Common myeloid progenitor, CD34-positive (primary cell): ENCODE results near the gene PLA2G4B.

Experiments
- CTCF ChIA-PET: fragments of 350-600 bp; sonication (Branson Sonifier 250); formaldehyde crosslinking; loops from one replicate; lab custom pipeline; 2021; ENCODE audit warnings: antibody characterized with exemption; lab: Charles Lee
- POLR2A ChIA-PET: fragments of 350-600 bp; sonication (Branson Sonifier 250); formaldehyde crosslinking; loops from one replicate; lab custom pipeline; 2021; ENCODE audit warnings: antibody characterized with exemption; lab: Charles Lee
- DNase-seq, 3 donors: peaks; one replicate each; pipeline versions ENCODE4 v3.0.0 to v3.0.0-alpha.2; 2013
- H3K27ac ChIP-seq, 2 experiments: 1 replicate in 1 of 2; 2 replicates in 1 of 2; pipeline ENCODE4 v1.7.0; 2013; ENCODE audit warnings: inconsistent platforms in 2 of 2, low read length in 2 of 2, mild to moderate bottlenecking in 2 of 2, low read depth in 1 of 2, moderate library complexity in 1 of 2; ENCODE audit not compliant: severe bottlenecking in 2 of 2, insufficient read depth in 1 of 2, poor library complexity in 1 of 2
- H3K27me3 ChIP-seq, 5 experiments: replicated peaks in 2 of 5; 1 replicate in 3 of 5; 2 replicates in 2 of 5; pipeline versions ENCODE4 v1.6.1 to v1.7.0; 2013; ENCODE audit warnings: low read length in 4 of 5, mild to moderate bottlenecking in 2 of 5, moderate library complexity in 2 of 5, inconsistent platforms in 1 of 5; ENCODE audit not compliant: insufficient read depth in 5 of 5, control insufficient read depth in 4 of 5
- H3K36me3 ChIP-seq, 4 experiments: 1 replicate in 2 of 4; 2 replicates in 2 of 4; pipeline versions ENCODE4 v1.6.1 to v1.7.0; 2013; ENCODE audit warnings: low read length in 3 of 4, control low read depth in 1 of 4, mild to moderate bottlenecking in 1 of 4; ENCODE audit not compliant: control insufficient read depth in 4 of 4, insufficient read depth in 4 of 4
- H3K4me1 ChIP-seq, 4 experiments: 1 replicate in 3 of 4; 2 replicates in 1 of 4; pipeline versions ENCODE4 v1.6.1 to v1.7.1; 2013; ENCODE audit warnings: low read length in 3 of 4, mild to moderate bottlenecking in 3 of 4, control low read depth in 1 of 4, inconsistent platforms in 1 of 4, moderate library complexity in 1 of 4; ENCODE audit not compliant: control insufficient read depth in 4 of 4, insufficient read depth in 4 of 4; ENCODE audit errors: control extremely low read depth in 1 of 4
- H3K4me3 ChIP-seq, 7 experiments: 1 replicate in 4 of 7; 2 replicates in 3 of 7; pipeline versions ENCODE4 v1.5.1 to v1.7.0; 2013; ENCODE audit warnings: mild to moderate bottlenecking in 7 of 7, low read length in 6 of 7, moderate library complexity in 6 of 7, inconsistent platforms in 2 of 7, low read depth in 2 of 7, control low read depth in 1 of 7; ENCODE audit not compliant: insufficient read depth in 4 of 7, control insufficient read depth in 1 of 7; ENCODE audit errors: extremely low read depth in 1 of 7
- H3K9me3 ChIP-seq, 5 experiments: 1 replicate in 4 of 5; 2 replicates in 1 of 5; pipeline versions ENCODE4 v1.6.1 to v1.7.1; 2013; ENCODE audit warnings: low read length in 4 of 5, mild to moderate bottlenecking in 2 of 5, inconsistent platforms in 1 of 5, low read depth in 1 of 5, moderate library complexity in 1 of 5; ENCODE audit not compliant: control insufficient read depth in 4 of 5, insufficient read depth in 2 of 5; ENCODE audit errors: control extremely low read depth in 1 of 5
- WGBS: methylation state at CpG from one replicate; pipeline ENCODE4 v1.1.5; 2013; ENCODE audit not compliant: insufficient coverage; 5-methylcytosine and 5-hydroxymethylcytosine counted together

The PLA2G4B gene

GRCh38 chr15:41844814-41845213 lies 6.2 kb downstream of the PLA2G4B start:
- Histone ChIP-seq H3K4me1 (peaks cover 0 to 6% (median 0%) of the 10 kb centered on the region in 4 experiments), H3K9me3 (no peaks in the 10 kb centered on the region), H3K36me3 (peaks cover 0 to 52% (median 19%) of the 10 kb centered on the region in 4 experiments), H3K4me3 (no peak overlapping the region), H3K27ac (no peak overlapping the region), H3K27me3 (no peaks in the 10 kb centered on the region)
- POLR2A ChIA-PET: no interaction called here
- no peak for DNase-seq
- WGBS: 81% methylated on average over 6 of the region's 12 CpGs
- CTCF ChIA-PET: interaction anchor here (1.1 to 1.5 kb wide), 4 partner anchors 13 to 77 kb away, joined by 3 to 4 read pairs (median 4); no protein-coding TSS in a partner anchor

- ChIA-PET POLR2A (no interaction called here), CTCF (interaction anchor here (1.0 to 2.4 kb wide), 2 partner anchors 8 to 17 kb away, joined by 3 to 8 read pairs; partner anchors contain the start of gene PLA2G4B)
- DNase-seq: no peak
- H3K36me3 ChIP-seq: peaks cover 0 to 40% (median 19%) of the 10 kb centered on the region in 4 experiments
- no peaks in the 10 kb centered on the region for H3K4me1 ChIP-seq
- H3K27me3 ChIP-seq: peaks cover 0 to 9% (median 0%) of the 10 kb centered on the region in 5 experiments
- H3K4me3 ChIP-seq: no peak overlapping the region
- no peak overlapping the region for H3K27ac ChIP-seq
- 98% methylated on average over 12 of the region's 14 CpGs for WGBS
- H3K9me3 ChIP-seq: no peaks in the 10 kb centered on the region
Measured at GRCh38 chr15:41847206-41847605, 8.6 kb downstream of the PLA2G4B start.

GRCh38 chr15:41847981-41848380 lies 9.3 kb downstream of the PLA2G4B start:
- ChIA-PET POLR2A (interaction anchor here (0.6 kb wide), 1 partner anchor 1266 kb away, joined by 3 read pairs; no protein-coding TSS in a partner anchor), CTCF (interaction anchor here (1.3 to 2.4 kb wide), 2 partner anchors 9 to 10 kb away, joined by 3 to 8 read pairs; partner anchors contain the start of gene PLA2G4B)
- no peak overlapping the region for H3K27ac ChIP-seq
- no peaks in the 10 kb centered on the region for H3K9me3 ChIP-seq
- peaks cover 0 to 9% (median 0%) of the 10 kb centered on the region in 5 experiments for H3K27me3 ChIP-seq
- H3K4me1 ChIP-seq: no peaks in the 10 kb centered on the region
- WGBS: 97% methylated on average over 9 of the region's 9 CpGs
- no peak for DNase-seq
- H3K36me3 ChIP-seq: peaks cover 0 to 40% (median 19%) of the 10 kb centered on the region in 4 experiments
- H3K4me3 ChIP-seq: no peak overlapping the region

- Histone ChIP-seq H3K27ac (no peak overlapping the region), H3K4me3 (no peak overlapping the region), H3K36me3 (peaks cover 0 to 38% (median 17%) of the 10 kb centered on the region in 4 experiments), H3K27me3 (peaks cover 0 to 9% (median 0%) of the 10 kb centered on the region in 5 experiments), H3K4me1 (no peaks in the 10 kb centered on the region), H3K9me3 (no peaks in the 10 kb centered on the region)
- DNase-seq: no peak
- ChIA-PET POLR2A (interaction anchor here (0.6 kb wide), 1 partner anchor 1265 kb away, joined by 3 read pairs; no protein-coding TSS in a partner anchor), CTCF (interaction anchor here (1.3 to 2.4 kb wide), 2 partner anchors 9 to 10 kb away, joined by 3 to 8 read pairs; partner anchors contain the start of gene PLA2G4B)
- WGBS: 94% methylated on average over 9 of the region's 10 CpGs
Measured at GRCh38 chr15:41848631-41849030, 10.0 kb downstream of the PLA2G4B start.

- peaks cover 0 to 36% (median 16%) of the 10 kb centered on the region in 4 experiments for H3K36me3 ChIP-seq
- ChIA-PET CTCF (interaction anchor here (2.7 kb wide), 1 partner anchor 11 kb away, joined by 11 read pairs; the partner anchor contains the start of gene PLA2G4B), POLR2A (no interaction called here)
- WGBS: 73% methylated on average over 3 of the region's 6 CpGs
- H3K4me3 ChIP-seq: no peak overlapping the region
- no peaks in the 10 kb centered on the region for H3K9me3 ChIP-seq
- DNase-seq: no peak
- H3K27me3 ChIP-seq: peaks cover 0 to 9% (median 0%) of the 10 kb centered on the region in 5 experiments
- no peak overlapping the region for H3K27ac ChIP-seq
- no peaks in the 10 kb centered on the region for H3K4me1 ChIP-seq
Measured at GRCh38 chr15:41849204-41849603, 10.6 kb downstream of the PLA2G4B start.

- Histone ChIP-seq H3K27me3 (peaks cover 0 to 9% (median 0%) of the 10 kb centered on the region in 5 experiments), H3K4me1 (no peaks in the 10 kb centered on the region), H3K27ac (no peak overlapping the region), H3K36me3 (peaks cover 0 to 31% (median 16%) of the 10 kb centered on the region in 4 experiments), H3K4me3 (no peak overlapping the region), H3K9me3 (no peaks in the 10 kb centered on the region)
- 80% methylated on average over 8 of the region's 8 CpGs for WGBS
- ChIA-PET POLR2A (no interaction called here), CTCF (interaction anchor here (1.3 to 2.7 kb wide), 2 partner anchors 11 to 55 kb away, joined by 3 to 11 read pairs; partner anchors contain the start of gene PLA2G4B)
- DNase-seq: no peak
Measured at GRCh38 chr15:41849861-41850260, 11.2 kb downstream of the PLA2G4B start.
